ENCODE data around the gene ZNF622. TPM values are rescaled to one million over a fixed set of nuclear protein-coding genes. Genes with fewer than 3 reads are reported as not detected.
"Not testable (repeated sequence)": the region's sequence is repeated elsewhere in the genome, so short reads cannot be mapped to it uniquely, and the experiment has no call there.

ZNF622 gene
- total RNA-seq, 1 donor from 2014 or later = 55.6 TPM

- intact Hi-C loops (cut with micrococcal nuclease) = no loop called here
- H3K4me3 Mint-ChIP-seq = no peak overlapping the region
- H3K36me3 Mint-ChIP-seq (ENCODE audit: low read depth) = peaks cover 7% of the 10 kb centered on the region
- no peak for DNase-seq (ENCODE audit: low spot score)
- peaks cover 14% of the 10 kb centered on the region for H3K9me3 Mint-ChIP-seq
- no peaks in the 10 kb centered on the region for H3K27me3 Mint-ChIP-seq (ENCODE audit: insufficient read depth)
- no peak overlapping the region for H3K27ac Mint-ChIP-seq
- peaks cover 12% of the 10 kb centered on the region for H3K4me1 Mint-ChIP-seq (ENCODE audit: low read depth)
Measured at GRCh38 chr5:16490911-16491310, 25.3 kb upstream of the ZNF622 start.

GRCh38 chr5:16489322-16489791, 23.8 kb upstream of the ZNF622 start:
- Mint-ChIP-seq H3K9me3 (peaks cover 3% of the 10 kb centered on the region), H3K27me3 (ENCODE audit: insufficient read depth) (no peaks in the 10 kb centered on the region), H3K4me1 (ENCODE audit: low read depth) (peaks cover 12% of the 10 kb centered on the region), H3K36me3 (ENCODE audit: low read depth) (no peaks in the 10 kb centered on the region), H3K27ac (no peak overlapping the region), H3K4me3 (no peak overlapping the region)
- intact Hi-C loops (cut with micrococcal nuclease) = loop anchor here (1.0 kb wide), 2 partner anchors 61 to 177 kb away; no protein-coding TSS in a partner anchor
- no peak for DNase-seq (ENCODE audit: low spot score)

- H3K4me3 Mint-ChIP-seq = no peak overlapping the region
- intact Hi-C loops (cut with micrococcal nuclease) = no loop called here
- H3K9me3 Mint-ChIP-seq = no peaks in the 10 kb centered on the region
- peaks cover 12% of the 10 kb centered on the region for H3K4me1 Mint-ChIP-seq (ENCODE audit: low read depth)
- peak overlapping the region; percentile 3 for H3K27ac Mint-ChIP-seq
- no peaks in the 10 kb centered on the region for H3K27me3 Mint-ChIP-seq (ENCODE audit: insufficient read depth)
- no peaks in the 10 kb centered on the region for H3K36me3 Mint-ChIP-seq (ENCODE audit: low read depth)
- DNase-seq (ENCODE audit: low spot score) = no peak
Measured at GRCh38 chr5:16487456-16487855, 21.9 kb upstream of the ZNF622 start.

GRCh38 chr5:16486711-16487111, 21.1 kb upstream of the ZNF622 start:
- H3K27ac Mint-ChIP-seq = no peak overlapping the region
- no peaks in the 10 kb centered on the region for H3K27me3 Mint-ChIP-seq (ENCODE audit: insufficient read depth)
- H3K9me3 Mint-ChIP-seq = no peaks in the 10 kb centered on the region
- DNase-seq (ENCODE audit: low spot score) = no peak
- peaks cover 12% of the 10 kb centered on the region for H3K4me1 Mint-ChIP-seq (ENCODE audit: low read depth)
- H3K36me3 Mint-ChIP-seq (ENCODE audit: low read depth) = no peaks in the 10 kb centered on the region
- no peak overlapping the region for H3K4me3 Mint-ChIP-seq
- intact Hi-C loops (cut with micrococcal nuclease) = no loop called here

- Mint-ChIP-seq H3K4me1 (ENCODE audit: low read depth) (peaks cover 12% of the 10 kb centered on the region), H3K27ac (no peak overlapping the region), H3K27me3 (ENCODE audit: insufficient read depth) (no peaks in the 10 kb centered on the region), H3K4me3 (no peak overlapping the region), H3K36me3 (ENCODE audit: low read depth) (peaks cover 2% of the 10 kb centered on the region), H3K9me3 (no peaks in the 10 kb centered on the region)
- intact Hi-C loops (cut with micrococcal nuclease) = no loop called here
- DNase-seq (ENCODE audit: low spot score) = no peak
Measured at GRCh38 chr5:16485656-16486055, 20.1 kb upstream of the ZNF622 start.

- intact Hi-C loops (cut with micrococcal nuclease) = no loop called here
- no peak overlapping the region for H3K27ac Mint-ChIP-seq
- peaks cover 2% of the 10 kb centered on the region for H3K36me3 Mint-ChIP-seq (ENCODE audit: low read depth)
- no peak for DNase-seq (ENCODE audit: low spot score)
- H3K27me3 Mint-ChIP-seq (ENCODE audit: insufficient read depth) = no peaks in the 10 kb centered on the region
- H3K9me3 Mint-ChIP-seq = no peaks in the 10 kb centered on the region
- H3K4me1 Mint-ChIP-seq (ENCODE audit: low read depth) = peaks cover 12% of the 10 kb centered on the region
- no peak overlapping the region for H3K4me3 Mint-ChIP-seq
Measured at GRCh38 chr5:16484081-16484480, 18.5 kb upstream of the ZNF622 start.

DNA sequence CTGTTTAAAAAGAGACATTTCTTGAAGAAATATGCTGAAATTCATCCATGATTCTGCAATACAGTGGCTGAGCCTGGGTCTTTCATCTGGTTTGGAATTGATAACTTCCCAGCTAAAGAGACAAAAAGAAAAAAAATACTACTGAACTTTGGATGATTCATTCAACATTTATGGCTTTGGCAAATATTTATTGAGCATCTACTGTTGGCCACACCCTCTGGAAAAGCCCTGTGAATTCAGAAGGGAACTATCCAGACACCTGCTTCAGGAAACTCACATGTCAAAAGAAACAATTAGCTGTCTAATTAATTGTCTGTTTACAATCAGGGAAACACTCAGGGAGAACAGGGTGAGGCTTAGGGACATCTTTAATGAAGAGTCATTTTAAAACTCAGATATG, 17.8 kb upstream of the ZNF622 start:
- Mint-ChIP-seq H3K27me3 (ENCODE audit: insufficient read depth) (no peaks in the 10 kb centered on the region), H3K27ac (no peak overlapping the region), H3K36me3 (ENCODE audit: low read depth) (peaks cover 2% of the 10 kb centered on the region), H3K4me1 (ENCODE audit: low read depth) (peaks cover 12% of the 10 kb centered on the region), H3K9me3 (no peaks in the 10 kb centered on the region), H3K4me3 (no peak overlapping the region)
- intact Hi-C loops (cut with micrococcal nuclease) = no loop called here
- no peak for DNase-seq (ENCODE audit: low spot score)

- H3K27me3 Mint-ChIP-seq (ENCODE audit: insufficient read depth) = no peaks in the 10 kb centered on the region
- H3K4me1 Mint-ChIP-seq (ENCODE audit: low read depth) = peaks cover 12% of the 10 kb centered on the region
- H3K4me3 Mint-ChIP-seq = no peak overlapping the region
- intact Hi-C loops (cut with micrococcal nuclease) = no loop called here
- H3K27ac Mint-ChIP-seq = no peak overlapping the region
- peaks cover 2% of the 10 kb centered on the region for H3K36me3 Mint-ChIP-seq (ENCODE audit: low read depth)
- no peaks in the 10 kb centered on the region for H3K9me3 Mint-ChIP-seq
- no peak for DNase-seq (ENCODE audit: low spot score)
Measured at GRCh38 chr5:16482891-16483290, 17.3 kb upstream of the ZNF622 start.

- Mint-ChIP-seq H3K27me3 (ENCODE audit: insufficient read depth) (no peaks in the 10 kb centered on the region), H3K4me1 (ENCODE audit: low read depth) (no peaks in the 10 kb centered on the region), H3K27ac (no peak overlapping the region), H3K4me3 (no peak overlapping the region), H3K9me3 (no peaks in the 10 kb centered on the region), H3K36me3 (ENCODE audit: low read depth) (peaks cover 9% of the 10 kb centered on the region)
- intact Hi-C loops (cut with micrococcal nuclease) = no loop called here
- no peak for DNase-seq (ENCODE audit: low spot score)
Measured at GRCh38 chr5:16480821-16481538, 15.4 kb upstream of the ZNF622 start.

- Mint-ChIP-seq H3K4me1 (ENCODE audit: low read depth) (no peaks in the 10 kb centered on the region), H3K4me3 (no peak overlapping the region), H3K36me3 (ENCODE audit: low read depth) (peaks cover 12% of the 10 kb centered on the region), H3K27ac (no peak overlapping the region), H3K27me3 (ENCODE audit: insufficient read depth) (no peaks in the 10 kb centered on the region), H3K9me3 (no peaks in the 10 kb centered on the region)
- intact Hi-C loops (cut with micrococcal nuclease) = no loop called here
- DNase-seq (ENCODE audit: low spot score) = no peak
Measured at GRCh38 chr5:16480144-16480543, 14.5 kb upstream of the ZNF622 start.

GRCh38 chr5:16477541-16477940, 11.9 kb upstream of the ZNF622 start:
- intact Hi-C loops (cut with micrococcal nuclease) = no loop called here
- Mint-ChIP-seq H3K36me3 (ENCODE audit: low read depth) (peaks cover 14% of the 10 kb centered on the region), H3K4me3 (no peak overlapping the region), H3K27me3 (ENCODE audit: insufficient read depth) (no peaks in the 10 kb centered on the region), H3K27ac (no peak overlapping the region), H3K4me1 (ENCODE audit: low read depth) (no peaks in the 10 kb centered on the region), H3K9me3 (no peaks in the 10 kb centered on the region)
- DNase-seq (ENCODE audit: low spot score) = no peak

- H3K4me1 Mint-ChIP-seq (ENCODE audit: low read depth); intact Hi-C loops (cut with micrococcal nuclease); H3K9me3 Mint-ChIP-seq; H3K27me3 Mint-ChIP-seq (ENCODE audit: insufficient read depth); H3K4me3 Mint-ChIP-seq; DNase-seq (ENCODE audit: low spot score); H3K27ac Mint-ChIP-seq: not testable (repeated sequence)
- peaks cover 14% of the 10 kb centered on the region for H3K36me3 Mint-ChIP-seq (ENCODE audit: low read depth)
Measured at GRCh38 chr5:16476417-16476816, 10.8 kb upstream of the ZNF622 start.

GRCh38 chr5:16471387-16471786, 5.8 kb upstream of the ZNF622 start:
- H3K4me1 Mint-ChIP-seq (ENCODE audit: low read depth) = peaks cover 23% of the 10 kb centered on the region
- H3K27me3 Mint-ChIP-seq (ENCODE audit: insufficient read depth) = no peaks in the 10 kb centered on the region
- no peak overlapping the region for H3K27ac Mint-ChIP-seq
- no peak overlapping the region for H3K4me3 Mint-ChIP-seq
- H3K36me3 Mint-ChIP-seq (ENCODE audit: low read depth) = peaks cover 8% of the 10 kb centered on the region
- intact Hi-C loops (cut with micrococcal nuclease) = no loop called here
- no peaks in the 10 kb centered on the region for H3K9me3 Mint-ChIP-seq
- no peak for DNase-seq (ENCODE audit: low spot score)
